ENCODE data around the gene ATXN1. TPM values are rescaled to one million over a fixed set of nuclear protein-coding genes. Genes with fewer than 3 reads are reported as not detected.

The ATXN1 gene
- total RNA-seq, 4 donors from 2014 or later = 48.7 to 166 (median 105) TPM

- WGBS, 2 donors (ENCODE audit: low coverage in 1 of 2) = 60 to 72% methylated on average over 2 of the region's 2 CpGs
- Histone ChIP-seq H3K4me1 (peaks cover 0 to 23% (median 9%) of the 10 kb centered on the region in 4 donors), H3K36me3 (no peaks in the 10 kb centered on the region), H3K27ac (peak overlapping the region in 3 of 4 donors; percentile 6 to 65 (median 47)), H3K4me3 (no peak overlapping the region), H3K9me3 (no peaks in the 10 kb centered on the region), H3K27me3 (no peaks in the 10 kb centered on the region)
- intact Hi-C loops (cut with DNase I; ENCODE audit: low total_unique reads) = no loop called here
- no peak for TF ChIP-seq POLR2A (IDR thresholded peaks at IDR 0.05)
- TF ChIP-seq POLR2AphosphoS5 (IDR thresholded peaks at IDR 0.05) = no peak
- TF ChIP-seq EP300 (IDR thresholded peaks at IDR 0.05; ENCODE audit: low read depth) = no peak
- TF ChIP-seq, protein P1, sequence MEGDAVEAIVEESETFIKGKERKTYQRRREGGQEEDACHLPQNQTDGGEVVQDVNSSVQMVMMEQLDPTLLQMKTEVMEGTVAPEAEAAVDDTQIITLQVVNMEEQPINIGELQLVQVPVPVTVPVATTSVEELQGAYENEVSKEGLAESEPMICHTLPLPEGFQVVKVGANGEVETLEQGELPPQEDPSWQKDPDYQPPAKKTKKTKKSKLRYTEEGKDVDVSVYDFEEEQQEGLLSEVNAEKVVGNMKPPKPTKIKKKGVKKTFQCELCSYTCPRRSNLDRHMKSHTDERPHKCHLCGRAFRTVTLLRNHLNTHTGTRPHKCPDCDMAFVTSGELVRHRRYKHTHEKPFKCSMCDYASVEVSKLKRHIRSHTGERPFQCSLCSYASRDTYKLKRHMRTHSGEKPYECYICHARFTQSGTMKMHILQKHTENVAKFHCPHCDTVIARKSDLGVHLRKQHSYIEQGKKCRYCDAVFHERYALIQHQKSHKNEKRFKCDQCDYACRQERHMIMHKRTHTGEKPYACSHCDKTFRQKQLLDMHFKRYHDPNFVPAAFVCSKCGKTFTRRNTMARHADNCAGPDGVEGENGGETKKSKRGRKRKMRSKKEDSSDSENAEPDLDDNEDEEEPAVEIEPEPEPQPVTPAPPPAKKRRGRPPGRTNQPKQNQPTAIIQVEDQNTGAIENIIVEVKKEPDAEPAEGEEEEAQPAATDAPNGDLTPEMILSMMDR (IDR thresholded peaks at IDR 0.05) = no peak
- DNase-seq = no peak
- in situ Hi-C loops (cut with MboI; ENCODE audit: low pct_ligation_motif_present in 1 of 4, low pct_unique_long_range_greater_than_20kb in 1 of 4, low sequenced_read_pairs in 3 of 4) = no loop called here
These were observed 83.8 kb downstream of the ATXN1 start for GRCh38 chr6:16677458-16677857.

DNA sequence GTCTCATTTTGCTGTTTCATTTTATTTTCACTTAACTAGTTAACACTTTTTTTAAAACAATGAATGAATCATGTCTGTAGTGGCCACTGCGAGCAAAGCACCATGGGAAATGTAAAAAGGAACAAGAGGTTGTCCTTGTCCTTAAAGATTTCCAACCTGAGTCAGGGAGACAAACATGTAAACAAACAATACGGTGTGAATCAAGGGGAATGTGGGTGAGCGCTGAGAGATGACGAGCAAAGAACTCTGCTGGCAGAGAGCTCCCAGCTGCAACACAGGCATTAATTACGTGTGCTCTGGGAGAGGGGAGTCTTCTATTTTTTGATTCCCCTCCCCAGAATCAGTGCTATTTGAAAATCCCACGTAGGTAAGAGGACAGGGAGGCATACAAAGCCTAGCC, 84.3 kb downstream of the ATXN1 start:
- intact Hi-C loops (cut with DNase I; ENCODE audit: low total_unique reads) = no loop called here
- Histone ChIP-seq H3K9me3 (no peaks in the 10 kb centered on the region), H3K27ac (peak overlapping the region in 3 of 4 donors; percentile 6 to 65 (median 47)), H3K4me3 (no peak overlapping the region), H3K27me3 (no peaks in the 10 kb centered on the region), H3K4me1 (peaks cover 0 to 23% (median 12%) of the 10 kb centered on the region in 4 donors), H3K36me3 (no peaks in the 10 kb centered on the region)
- 68 to 75% methylated on average over 1 to 6 of the region's 6 CpGs for WGBS, 2 donors (ENCODE audit: low coverage in 1 of 2)
- in situ Hi-C loops (cut with MboI; ENCODE audit: low pct_ligation_motif_present in 1 of 4, low pct_unique_long_range_greater_than_20kb in 1 of 4, low sequenced_read_pairs in 3 of 4) = no loop called here
- DNase-seq = no peak
- peak in 1 of 3 donors; percentile 21 for TF ChIP-seq POLR2AphosphoS5 (IDR thresholded peaks at IDR 0.05)
- TF ChIP-seq EP300 (IDR thresholded peaks at IDR 0.05; ENCODE audit: low read depth) = no peak
- TF ChIP-seq, protein P1 (IDR thresholded peaks at IDR 0.05) = no peak
- TF ChIP-seq POLR2A (IDR thresholded peaks at IDR 0.05) = no peak

DNA sequence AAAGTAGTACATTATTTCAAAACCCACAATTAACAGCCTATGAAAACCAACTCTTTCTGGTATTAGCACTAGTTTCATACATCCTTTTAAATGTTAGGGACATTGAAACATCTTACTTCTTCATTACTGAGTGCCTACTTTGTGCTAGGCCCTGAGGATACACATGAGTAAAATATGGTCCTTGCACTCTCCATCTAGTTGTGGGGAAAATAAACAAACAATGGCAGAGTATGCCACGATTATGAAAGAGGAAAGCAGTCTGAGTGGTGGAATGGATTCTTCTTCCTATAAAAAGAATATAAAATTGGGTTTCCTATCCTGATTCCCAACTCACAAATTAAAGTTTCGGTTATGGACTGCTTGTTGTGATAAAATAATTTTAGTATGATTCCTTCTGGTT, 84.9 kb downstream of the ATXN1 start:
- DNase-seq = no peak
- WGBS, 2 donors (ENCODE audit: low coverage in 1 of 2) = 69 to 70% methylated on average over 2 of the region's 2 CpGs
- intact Hi-C loops (cut with DNase I; ENCODE audit: low total_unique reads) (no loop called here), in situ Hi-C loops (cut with MboI; ENCODE audit: low pct_ligation_motif_present in 1 of 4, low pct_unique_long_range_greater_than_20kb in 1 of 4, low sequenced_read_pairs in 3 of 4) (no loop called here)
- no peaks in the 10 kb centered on the region for H3K27me3 ChIP-seq
- no peak overlapping the region for H3K4me3 ChIP-seq
- H3K9me3 ChIP-seq = no peaks in the 10 kb centered on the region
- H3K27ac ChIP-seq = peak overlapping the region in 3 of 4 donors; percentile 6 to 65 (median 47)
- no peak for TF ChIP-seq EP300 (IDR thresholded peaks at IDR 0.05; ENCODE audit: low read depth)
- TF ChIP-seq POLR2AphosphoS5 (IDR thresholded peaks at IDR 0.05) = no peak
- TF ChIP-seq, protein P1 (IDR thresholded peaks at IDR 0.05) = no peak
- TF ChIP-seq POLR2A (IDR thresholded peaks at IDR 0.05) = no peak
- H3K36me3 ChIP-seq = no peaks in the 10 kb centered on the region
- peaks cover 0 to 28% (median 15%) of the 10 kb centered on the region in 4 donors for H3K4me1 ChIP-seq

- in situ Hi-C loops (cut with MboI; ENCODE audit: low pct_ligation_motif_present in 1 of 4, low pct_unique_long_range_greater_than_20kb in 1 of 4, low sequenced_read_pairs in 3 of 4) (no loop called here), intact Hi-C loops (cut with DNase I; ENCODE audit: low total_unique reads) (no loop called here)
- no peaks in the 10 kb centered on the region for H3K9me3 ChIP-seq
- WGBS, 2 donors (ENCODE audit: low coverage in 1 of 2) = 68 to 75% methylated on average over 4 of the region's 4 CpGs
- no peaks in the 10 kb centered on the region for H3K27me3 ChIP-seq
- H3K4me1 ChIP-seq = peaks cover 8 to 42% (median 24%) of the 10 kb centered on the region in 4 donors
- no peak for TF ChIP-seq POLR2A (IDR thresholded peaks at IDR 0.05)
- TF ChIP-seq POLR2AphosphoS5 (IDR thresholded peaks at IDR 0.05) = no peak
- TF ChIP-seq, protein P1 (IDR thresholded peaks at IDR 0.05) = no peak
- no peak for TF ChIP-seq EP300 (IDR thresholded peaks at IDR 0.05; ENCODE audit: low read depth)
- DNase-seq = no peak
- H3K4me3 ChIP-seq = no peak overlapping the region
- H3K36me3 ChIP-seq = no peaks in the 10 kb centered on the region
- H3K27ac ChIP-seq = peak overlapping the region in 2 of 4 donors; percentile 16 to 21
These were observed 86.4 kb downstream of the ATXN1 start for GRCh38 chr6:16674801-16675392.

Data from transverse colon (tissue), 4 donors.